ENCODE results near the gene CNN2. TPM values are rescaled to one million over a fixed set of nuclear protein-coding genes. Genes with fewer than 3 reads are reported as not detected.

CNN2 gene
- total and polyA plus RNA-seq, 2 of the 8 experiments (the other 6 are each of a cell fraction or from before 2014, with no cell fraction given), result 189 to 551 TPM

- H2BK20ac ChIP-seq (ENCODE audit: low read length), result no peak overlapping the region
- FAIRE-seq (no peak), DNase-seq (ENCODE audit: low read depth in 1 of 2, low spot score in 2 of 2) (peak in 1 of 2 experiments; percentile 78)
- H4K91ac ChIP-seq (replicated peaks; ENCODE audit: insufficient read length, low read length), result no peak overlapping the region
- H3K14ac ChIP-seq (ENCODE audit: insufficient read length), result no peak overlapping the region
- H3K9ac ChIP-seq (replicated peaks in 1 of 4; ENCODE audit: extremely low read depth in 1 of 4, low read depth in 3 of 4, low read length in 3 of 4), result peak overlapping the region in 1 of 4 experiments; percentile 17; a peak in 1 of 7 replicates
- peak overlapping the region; percentile 48 for H3K18ac ChIP-seq (ENCODE audit: extremely low read depth, low read length)
- H3K36me3 ChIP-seq (ENCODE audit: control insufficient read depth in 2 of 4, insufficient read depth in 4 of 4, low read length in 3 of 4), result peaks cover 5 to 32% (median 9%) of the 10 kb centered on the region in 4 experiments; a peak in 6 of 8 replicates
- WGBS, 2 experiments (ENCODE audit: extremely low coverage in 1 of 2, insufficient coverage in 1 of 2, insufficient read length in 1 of 2, insufficient replicate concordance in 2 of 2, low coverage in 1 of 2, low lambda C conversion rate in 2 of 2, missing lambda C conversion rate in 1 of 2), result 73% methylated on average over 24 of the region's 31 CpGs; no CpG with 5 or more reads in 1 of the 2 experiments
- no peak overlapping the region for H2AFZ ChIP-seq (ENCODE audit: low read length)
- H3K4ac ChIP-seq (replicated peaks; ENCODE audit: insufficient read length, low read depth, low read length), result no peak overlapping the region
- no peak overlapping the region for H2BK12ac ChIP-seq (ENCODE audit: low read depth, low read length)
- no peak overlapping the region for H3K56ac ChIP-seq (replicated peaks; ENCODE audit: insufficient read length, low read depth, low read length)
- H3K4me2 ChIP-seq (ENCODE audit: insufficient read depth in 1 of 2, low read depth in 2 of 2, low read length in 2 of 2), result peak overlapping the region; percentile 3 to 56
- H4K8ac ChIP-seq (ENCODE audit: extremely low read depth, insufficient read depth, low read length), result no peak overlapping the region; the same call in 1 of the 2 replicates
- TF ChIP-seq MAFK (IDR thresholded peaks at IDR 0.05; ENCODE audit: low read depth, low read length), result peak; percentile 16; the same call in 1 of the 2 replicates
- no peak for TF ChIP-seq GTF2F1 (IDR thresholded peaks at IDR 0.05; ENCODE audit: borderline replicate concordance, low read depth, low read length)
- H3K79me1 ChIP-seq (ENCODE audit: low read depth, low read length), result peaks cover 24% of the 10 kb centered on the region
- no peak overlapping the region for H3K23ac ChIP-seq (ENCODE audit: insufficient read length)
- peaks cover 38 to 53% of the 10 kb centered on the region in 2 experiments for H4K20me1 ChIP-seq (replicated peaks in 1 of 2; ENCODE audit: control insufficient read depth in 1 of 2, insufficient read depth in 2 of 2, low read length in 2 of 2)
- H2BK120ac ChIP-seq (replicated peaks; ENCODE audit: low read depth, low read length), result no peak overlapping the region
- H3K27ac ChIP-seq (ENCODE audit: low read depth, low read length), result peak overlapping the region; percentile 32; the same call in 1 of the 2 replicates
- no peak overlapping the region; the same call in 1 of the 2 replicates for H2AK5ac ChIP-seq (ENCODE audit: low read depth, low read length)
- ChIA-PET POLR2A (ENCODE audit: partially characterized antibody) (interaction anchor here (0.7 to 6.4 kb wide), 6 partner anchors 13 to 227 kb away, joined by 3 to 125 read pairs (median 3); partner anchors contain the start of genes ABCA7, CNN2 and WDR18), CTCF (ENCODE audit: partially characterized antibody) (interaction anchor here (0.7 to 1.2 kb wide), 7 partner anchors 9 to 97 kb away, joined by 3 to 4 read pairs (median 3); no protein-coding TSS in a partner anchor)
- peak overlapping the region in 2 of 4 experiments; percentile 1 to 24; a peak in 2 of 8 replicates for H3K4me3 ChIP-seq (ENCODE audit: extremely low read depth in 1 of 4, insufficient read depth in 2 of 4, low read depth in 3 of 4, low read length in 4 of 4)
- no peaks in the 10 kb centered on the region for H3K27me3 ChIP-seq (replicated peaks in 1 of 4; ENCODE audit: control insufficient read depth in 3 of 4, extremely low read depth in 1 of 4, insufficient read depth in 3 of 4, low read length in 3 of 4)
- H3K9me3 ChIP-seq (ENCODE audit: insufficient read depth in 2 of 2, low read depth in 1 of 2, low read length in 1 of 2), result no peaks in the 10 kb centered on the region
- H3K23me2 ChIP-seq (ENCODE audit: low read depth, low read length), result peaks cover 9% of the 10 kb centered on the region
- peaks cover 36 to 79% of the 10 kb centered on the region in 2 experiments for H3K79me2 ChIP-seq (ENCODE audit: control insufficient read depth in 1 of 2, insufficient read depth in 2 of 2, low read length in 2 of 2)
- H3K4me1 ChIP-seq (replicated peaks in 1 of 4; ENCODE audit: control insufficient read depth in 3 of 4, insufficient read depth in 4 of 4, low read length in 3 of 4), result peaks cover 0 to 37% (median 25%) of the 10 kb centered on the region in 4 experiments; a peak in 5 of 7 replicates
- H4K5ac ChIP-seq (ENCODE audit: insufficient read length, low read depth, low read length), result no peak overlapping the region
- peak overlapping the region; percentile 55 for H2BK5ac ChIP-seq (ENCODE audit: low read depth, low read length)
- no peak overlapping the region for H2BK15ac ChIP-seq (ENCODE audit: low read length)
Observed at GRCh38 chr19:1015782-1016646, 10.4 kb upstream of the CNN2 start.

All from H1 (cell line).